HPDE6-E6E7 (cell line): ENCODE measurements around the gene RNF225.
"Not testable (repeated sequence)": the region's sequence is repeated elsewhere in the genome, so short reads cannot be mapped to it uniquely, and the experiment has no call there.

Experiments
- DNase-seq: peaks from one replicate; pipeline ENCODE4 v3.0.0; 2011; ENCODE audit warnings: missing footprints; ENCODE audit errors: extremely low spot score

The RNF225 gene

GRCh38 chr19:58395220-58395978 is at the start of gene RNF225:
TSS of gene RNF225 (plus strand) at chr19:58395656. CDS start at chr19:58396090, 434 bp downstream.
- DNase-seq, result peak; percentile 88

GRCh38 chr19:58346961-58347929 is 48.2 kb upstream of the RNF225 start:
- DNase-seq, result peak; percentile 78

GRCh38 chr19:58348080-58348479 is 47.4 kb upstream of the RNF225 start:
- not testable (repeated sequence) for DNase-seq

- no peak for DNase-seq
Observed at GRCh38 chr19:58349590-58349989, 45.9 kb upstream of the RNF225 start.

GRCh38 chr19:58350001-58350861 is 45.2 kb upstream of the RNF225 start:
- DNase-seq, result no peak

GRCh38 chr19:58350871-58351557 is 44.4 kb upstream of the RNF225 start:
- no peak for DNase-seq

- DNase-seq, result no peak
Observed at GRCh38 chr19:58351558-58351878, 43.9 kb upstream of the RNF225 start.

GRCh38 chr19:58351990-58352755 is 43.3 kb upstream of the RNF225 start:
- no peak for DNase-seq

- DNase-seq, result no peak
Observed at GRCh38 chr19:58352760-58353671, 42.4 kb upstream of the RNF225 start, which contains the start of gene A1BG. TSS of gene A1BG (minus strand) at chr19:58353492. CDS start at chr19:58353437, 55 bp downstream.

GRCh38 chr19:58353717-58354477 is 41.6 kb upstream of the RNF225 start:
- no peak for DNase-seq

GRCh38 chr19:58354478-58355030 is 40.9 kb upstream of the RNF225 start:
- no peak for DNase-seq

GRCh38 chr19:58355215-58355796 is 40.1 kb upstream of the RNF225 start:
- no peak for DNase-seq

- no peak for DNase-seq
Observed at GRCh38 chr19:58355908-58356765, 39.3 kb upstream of the RNF225 start.

- DNase-seq, result no peak
Observed at GRCh38 chr19:58356766-58357480, 38.5 kb upstream of the RNF225 start.

- DNase-seq, result no peak
Observed at GRCh38 chr19:58357481-58358145, 37.8 kb upstream of the RNF225 start.

- DNase-seq, result no peak
Observed at GRCh38 chr19:58361900-58362271, 33.6 kb upstream of the RNF225 start.
